Gastroesophageal sphincter (tissue), 4 donors: ENCODE data around the gene NAPB. TPM values are rescaled to one million over a fixed set of nuclear protein-coding genes. Genes with fewer than 3 reads are reported as not detected.

ENCODE experiments used
- ATAC-seq: fragments of 150-250 bp; one replicate; pipeline ENCODE4 v1.9.1; 2016; ENCODE audit warnings: mild to moderate bottlenecking, moderate library complexity
- H3K27ac ChIP-seq, 4 donors: fragments of 200-600 bp; sonication (generic) in 3 of 4; 1 replicate in 3 of 4; 2 replicates in 1 of 4; pipeline ENCODE4 v1.5.1; 2016 to 2019
- H3K27me3 ChIP-seq: fragments of 200-600 bp; sonication (generic); one replicate; pipeline ENCODE4 v1.5.1; 2019
- H3K36me3 ChIP-seq, 2 donors: fragments of 200-600 bp; sonication (generic); one replicate each; pipeline ENCODE4 v1.5.1; 2019; ENCODE audit warnings: control low read depth in 1 of 2
- H3K4me1 ChIP-seq, 3 donors: fragments of 200-600 bp; sonication (generic); 1 replicate in 2 of 3; 2 replicates in 1 of 3; pipeline ENCODE4 v1.5.1; 2016 to 2019; ENCODE audit warnings: control low read depth in 2 of 3
- H3K4me3 ChIP-seq, 2 donors: fragments of 200-600 bp; sonication (generic); one replicate each; pipeline ENCODE4 v1.5.1; 2019; ENCODE audit warnings: mild to moderate bottlenecking in 1 of 2, moderate library complexity in 1 of 2
- H3K9me3 ChIP-seq, 3 donors: fragments of 200-600 bp; sonication (generic); one replicate each; pipeline ENCODE4 v1.5.1; 2017 to 2019; ENCODE audit warnings: control low read depth in 2 of 3
- EP300 ChIP-seq: sonication (generic); formaldehyde crosslinking; IDR thresholded peaks from one replicate; pipeline ENCODE4 v1.6.1; 2017; ENCODE audit warnings: antibody characterized with exemption, mild to moderate bottlenecking
- POLR2A ChIP-seq, 2 donors: fragments of 450-650 bp; IDR thresholded peaks; one replicate each; pipeline ENCODE4 v1.6.1; 2017; ENCODE audit warnings: antibody characterized with exemption in 2 of 2, mild to moderate bottlenecking in 2 of 2, moderate library complexity in 1 of 2
- POLR2AphosphoS5 ChIP-seq: sonication (generic); formaldehyde crosslinking; IDR thresholded peaks from one replicate; pipeline ENCODE4 v1.6.1; 2017; ENCODE audit warnings: antibody characterized with exemption
- WGBS, 2 donors: methylation state at CpG; one replicate each; pipeline ENCODE4 v1.1.5; 2018; ENCODE audit warnings: low coverage in 1 of 2; 5-methylcytosine and 5-hydroxymethylcytosine counted together
- total RNA-seq, 4 donors: library from RNA; depleted of rRNA; stranded (reverse); fragments of >200 nt; gene quantifications; one replicate each; pipeline ENCODE4 v1.1.0, GENCODE V29; 2016
- TF ChIP-seq, protein P1 (sequence below), 4 experiments: fragments of 200-600 bp in 2 of 4; fragments of 450-650 bp in 2 of 4; sonication (generic) in 1 of 4; IDR thresholded peaks; one replicate each; pipeline ENCODE4 v1.5.1; 2017 to 2019; ENCODE audit warnings: antibody characterized with exemption in 4 of 4, mild to moderate bottlenecking in 2 of 4, moderate library complexity in 2 of 4

The NAPB gene
- total RNA-seq, 4 donors from 2014 or later, result 14.0 to 20.1 (median 18.1) TPM

DNA sequence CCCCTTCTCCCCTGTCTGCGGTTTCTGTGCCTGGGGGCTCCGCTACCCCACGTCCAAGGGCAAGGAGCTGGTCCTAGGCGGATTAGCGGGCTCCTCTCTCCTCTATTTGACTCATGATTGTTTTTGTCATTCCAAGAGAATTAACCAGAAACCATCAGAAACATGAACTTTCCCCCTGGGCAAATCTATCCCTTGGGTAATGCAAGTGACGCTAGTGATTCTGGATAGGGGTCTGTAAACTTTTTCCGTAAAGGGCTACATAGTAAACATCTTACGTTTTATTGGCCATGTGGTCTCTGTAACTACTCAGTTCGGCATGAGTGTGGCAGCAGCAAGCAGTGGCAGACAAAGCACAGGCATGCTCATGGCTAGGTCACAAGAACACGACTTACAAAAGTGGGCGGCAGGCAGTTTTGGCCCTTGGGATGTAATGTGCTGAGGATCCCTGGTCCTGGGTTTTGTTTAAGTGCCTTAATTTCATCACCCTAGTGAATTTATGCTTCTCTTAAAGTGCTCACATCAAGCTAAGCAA lies 30.7 kb upstream of the NAPB start:
- Histone ChIP-seq H3K36me3 (no peaks in the 10 kb centered on the region), H3K4me3 (no peak overlapping the region), H3K27ac (no peak overlapping the region), H3K9me3 (peaks cover 0 to 6% (median 0%) of the 10 kb centered on the region in 3 donors), H3K27me3 (peaks cover 20% of the 10 kb centered on the region), H3K4me1 (no peaks in the 10 kb centered on the region)
- ATAC-seq, result no peak
- no peak for TF ChIP-seq EP300
- 38% methylated on average over 6 to 7 of the region's 11 CpGs for WGBS, 2 donors

DNA sequence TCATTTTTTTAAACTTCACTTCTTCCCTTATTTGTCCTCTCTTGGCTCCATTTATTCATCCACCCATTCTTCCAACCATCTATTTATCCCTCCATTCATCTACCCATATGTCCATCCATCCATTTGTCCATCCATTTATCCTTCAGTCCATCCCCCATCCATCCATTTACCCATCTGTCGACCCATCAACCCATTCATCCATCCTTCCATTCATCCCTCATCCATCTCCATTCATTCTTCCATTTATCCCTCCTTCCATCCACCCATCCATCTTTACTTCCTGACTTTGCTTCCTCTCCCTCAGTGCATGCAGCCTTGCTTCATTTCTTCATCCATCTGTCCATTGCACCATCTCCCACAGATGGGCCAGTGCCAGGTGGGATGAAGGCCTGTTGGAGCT lies 29.6 kb upstream of the NAPB start:
- no peak overlapping the region for H3K27ac ChIP-seq
- ATAC-seq, result no peak

DNA sequence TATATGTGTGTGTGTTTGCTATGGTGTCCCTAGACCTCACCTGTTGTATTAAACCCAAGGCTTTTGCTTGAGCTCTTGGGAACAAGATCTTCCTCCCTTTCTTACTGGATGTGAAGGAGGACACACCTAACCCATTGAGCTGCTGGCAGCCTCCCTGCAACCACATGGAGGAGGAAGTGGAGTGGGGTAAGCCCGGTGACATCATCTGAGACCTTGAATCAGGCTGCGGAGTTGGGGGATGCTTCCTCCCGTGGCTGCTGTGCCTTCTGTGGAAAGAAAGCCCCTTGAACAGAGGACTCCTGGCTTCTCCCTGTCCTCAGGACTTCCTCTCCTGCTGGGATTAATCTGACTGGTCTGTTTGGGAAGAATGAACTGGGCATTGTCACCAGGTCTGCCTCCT lies 28.1 kb upstream of the NAPB start:
- no peaks in the 10 kb centered on the region for H3K9me3 ChIP-seq
- no peaks in the 10 kb centered on the region for H3K36me3 ChIP-seq
- H3K27me3 ChIP-seq, result peaks cover 16% of the 10 kb centered on the region
- H3K4me1 ChIP-seq, result no peaks in the 10 kb centered on the region
- H3K4me3 ChIP-seq, result no peak overlapping the region
- WGBS, 2 donors, result no CpG with 5 or more reads among the region's 3 CpGs
- ATAC-seq, result no peak
- no peak for TF ChIP-seq EP300
- TF ChIP-seq POLR2A (IDR thresholded peaks at IDR 0.05), result no peak
- TF ChIP-seq, protein P1, sequence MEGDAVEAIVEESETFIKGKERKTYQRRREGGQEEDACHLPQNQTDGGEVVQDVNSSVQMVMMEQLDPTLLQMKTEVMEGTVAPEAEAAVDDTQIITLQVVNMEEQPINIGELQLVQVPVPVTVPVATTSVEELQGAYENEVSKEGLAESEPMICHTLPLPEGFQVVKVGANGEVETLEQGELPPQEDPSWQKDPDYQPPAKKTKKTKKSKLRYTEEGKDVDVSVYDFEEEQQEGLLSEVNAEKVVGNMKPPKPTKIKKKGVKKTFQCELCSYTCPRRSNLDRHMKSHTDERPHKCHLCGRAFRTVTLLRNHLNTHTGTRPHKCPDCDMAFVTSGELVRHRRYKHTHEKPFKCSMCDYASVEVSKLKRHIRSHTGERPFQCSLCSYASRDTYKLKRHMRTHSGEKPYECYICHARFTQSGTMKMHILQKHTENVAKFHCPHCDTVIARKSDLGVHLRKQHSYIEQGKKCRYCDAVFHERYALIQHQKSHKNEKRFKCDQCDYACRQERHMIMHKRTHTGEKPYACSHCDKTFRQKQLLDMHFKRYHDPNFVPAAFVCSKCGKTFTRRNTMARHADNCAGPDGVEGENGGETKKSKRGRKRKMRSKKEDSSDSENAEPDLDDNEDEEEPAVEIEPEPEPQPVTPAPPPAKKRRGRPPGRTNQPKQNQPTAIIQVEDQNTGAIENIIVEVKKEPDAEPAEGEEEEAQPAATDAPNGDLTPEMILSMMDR (IDR thresholded peaks at IDR 0.05), result no peak
- no peak for TF ChIP-seq POLR2AphosphoS5
- H3K27ac ChIP-seq, result no peak overlapping the region

More for the DNA sequence above, 29.6 kb upstream of the NAPB start:
- WGBS, 2 donors, result 83% methylated on average over 1 of the region's 1 CpG
- Histone ChIP-seq H3K36me3 (no peaks in the 10 kb centered on the region), H3K9me3 (peaks cover 0 to 6% (median 0%) of the 10 kb centered on the region in 3 donors), H3K27me3 (peaks cover 20% of the 10 kb centered on the region), H3K4me3 (no peak overlapping the region), H3K4me1 (no peaks in the 10 kb centered on the region)
- no peak for TF ChIP-seq POLR2AphosphoS5

DNA sequence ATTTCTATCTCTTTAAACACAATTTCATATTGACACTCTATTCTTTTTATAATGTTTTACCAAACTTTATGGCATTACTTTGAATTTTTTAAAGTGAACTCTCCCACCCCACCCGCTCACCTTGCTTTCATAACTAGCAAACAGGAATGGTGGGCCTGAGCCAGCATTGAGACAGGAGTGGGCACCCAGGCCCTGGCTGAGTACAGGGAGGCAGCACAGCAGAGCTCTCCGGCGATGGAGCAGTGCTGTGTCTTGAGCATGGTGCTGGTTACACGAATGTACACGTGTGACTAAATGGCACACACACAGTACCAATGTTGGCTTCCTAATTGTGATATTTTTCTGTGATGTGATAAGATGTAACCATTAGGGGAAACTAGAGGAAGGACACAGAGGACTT lies 26.9 kb upstream of the NAPB start:
- ATAC-seq, result no peak
- H3K4me3 ChIP-seq, result no peak overlapping the region
- no peaks in the 10 kb centered on the region for H3K9me3 ChIP-seq
- H3K36me3 ChIP-seq, result no peaks in the 10 kb centered on the region
- H3K27me3 ChIP-seq, result peaks cover 5% of the 10 kb centered on the region
- no peaks in the 10 kb centered on the region for H3K4me1 ChIP-seq
- 85 to 100% methylated on average over 4 to 5 of the region's 5 CpGs for WGBS, 2 donors
- no peak for TF ChIP-seq EP300
- TF ChIP-seq POLR2AphosphoS5, result no peak
- TF ChIP-seq, protein P1 (IDR thresholded peaks at IDR 0.05), result no peak
- no peak for TF ChIP-seq POLR2A (IDR thresholded peaks at IDR 0.05)
- H3K27ac ChIP-seq, result no peak overlapping the region

DNA sequence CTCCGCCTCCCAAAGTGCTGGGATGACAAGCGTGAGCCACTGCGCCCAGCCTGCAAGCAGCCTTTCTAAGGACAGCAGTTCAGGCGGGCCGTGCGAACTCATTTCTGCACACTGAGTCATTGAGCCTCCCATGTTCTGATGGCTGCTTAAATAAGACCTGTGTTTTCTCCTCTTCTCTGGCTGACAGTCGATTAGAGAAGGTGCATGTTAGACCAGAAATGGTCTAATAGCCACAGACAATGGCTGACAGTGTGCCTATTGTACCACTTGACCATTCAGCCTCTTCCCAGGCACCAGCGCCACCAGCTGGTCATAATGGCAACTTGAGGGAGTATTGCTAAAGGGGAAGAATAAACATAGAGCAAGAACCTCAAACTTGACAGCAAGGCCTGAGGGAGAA lies 25.2 kb upstream of the NAPB start:
- Histone ChIP-seq H3K36me3 (no peaks in the 10 kb centered on the region), H3K9me3 (no peaks in the 10 kb centered on the region), H3K4me3 (no peak overlapping the region), H3K4me1 (no peaks in the 10 kb centered on the region), H3K27ac (no peak overlapping the region), H3K27me3 (no peaks in the 10 kb centered on the region)
- ATAC-seq, result no peak
- WGBS, 2 donors, result 20 to 82% methylated on average over 1 to 6 of the region's 8 CpGs
- no peak for TF ChIP-seq EP300
- TF ChIP-seq POLR2A (IDR thresholded peaks at IDR 0.05), result no peak
- TF ChIP-seq POLR2AphosphoS5, result no peak
- TF ChIP-seq, protein P1 (IDR thresholded peaks at IDR 0.05), result peak in 2 of 4 experiments; percentile 38 to 40

DNA sequence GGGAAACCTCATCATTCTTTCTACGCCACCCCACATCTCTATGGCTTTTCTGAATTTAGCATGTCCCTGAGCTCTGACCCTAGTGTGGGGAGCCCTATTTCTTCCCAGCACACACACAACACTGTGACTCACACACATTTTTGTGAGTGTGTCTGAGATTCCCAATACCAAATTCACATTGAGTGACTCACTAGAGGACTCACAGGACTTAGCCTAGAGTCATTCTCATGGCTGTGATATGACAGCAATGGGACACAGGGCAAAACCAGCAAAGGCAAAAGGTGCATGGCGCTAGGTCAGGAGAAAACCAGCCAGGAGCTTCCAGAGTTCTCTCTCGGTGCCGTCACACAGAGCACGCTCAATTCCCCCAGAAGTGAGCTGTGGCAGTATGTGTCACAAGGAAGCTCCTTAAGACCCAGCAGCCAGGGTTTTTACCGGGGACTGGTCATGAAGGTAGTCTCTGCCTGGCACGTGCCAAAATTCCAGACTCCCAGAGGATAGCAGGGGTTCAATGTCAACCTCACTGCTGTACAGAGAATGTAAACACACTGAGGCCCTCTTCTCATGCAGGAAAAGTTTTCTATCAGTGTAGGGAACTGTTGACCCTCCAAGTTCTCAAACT lies 24.4 kb upstream of the NAPB start:
- no peaks in the 10 kb centered on the region for H3K27me3 ChIP-seq
- H3K4me1 ChIP-seq, result no peaks in the 10 kb centered on the region
- no peak overlapping the region for H3K27ac ChIP-seq
- H3K9me3 ChIP-seq, result no peaks in the 10 kb centered on the region
- no peaks in the 10 kb centered on the region for H3K36me3 ChIP-seq
- no peak for ATAC-seq
- TF ChIP-seq EP300, result no peak
- TF ChIP-seq POLR2A (IDR thresholded peaks at IDR 0.05), result no peak
- 69 to 80% methylated on average over 3 to 6 of the region's 7 CpGs for WGBS, 2 donors
- no peak overlapping the region for H3K4me3 ChIP-seq
